Retinal pigment epithelial cell (primary cell): ENCODE results near the gene DIP2C.

Experiments
- DNase-seq: peaks from one replicate; pipeline ENCODE4 v3.0.0-alpha.2; 2010; ENCODE audit warnings: low read depth
- H3K4me3 ChIP-seq: 2 replicates; pipeline ENCODE4 v1.5.1; 2011; ENCODE audit warnings: mild to moderate bottlenecking, low read length, control low read depth, moderate library complexity
- CTCF ChIP-seq: conservative IDR thresholded peaks from 2 replicates; pipeline ENCODE4 v1.5.1; 2011; ENCODE audit warnings: low read depth, low read length, control low read depth, inconsistent platforms

DIP2C gene

DNA sequence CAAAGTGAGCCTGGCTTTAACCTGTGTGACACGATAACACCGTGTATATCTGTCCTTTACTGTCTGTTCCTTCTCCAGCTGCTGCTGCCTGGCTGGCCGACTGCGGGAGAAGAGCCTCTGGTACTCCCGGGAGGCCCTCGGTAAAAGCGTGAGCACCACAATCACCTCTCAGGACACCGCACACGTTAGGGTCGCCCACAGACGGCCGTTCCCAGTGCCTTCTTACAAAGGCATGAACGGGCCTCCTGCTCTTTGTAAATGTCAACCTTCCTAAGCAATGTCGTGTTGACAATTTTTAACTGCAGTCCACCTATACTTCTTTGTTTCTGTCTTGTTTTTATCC lies 177.6 kb downstream of the DIP2C start:
- no peak for DNase-seq
- no peak overlapping the region for H3K4me3 ChIP-seq
- no peak for TF ChIP-seq CTCF

- H3K4me3 ChIP-seq: no peak overlapping the region
Measured at GRCh38 chr10:511101-511848, 178.2 kb downstream of the DIP2C start.

DNA sequence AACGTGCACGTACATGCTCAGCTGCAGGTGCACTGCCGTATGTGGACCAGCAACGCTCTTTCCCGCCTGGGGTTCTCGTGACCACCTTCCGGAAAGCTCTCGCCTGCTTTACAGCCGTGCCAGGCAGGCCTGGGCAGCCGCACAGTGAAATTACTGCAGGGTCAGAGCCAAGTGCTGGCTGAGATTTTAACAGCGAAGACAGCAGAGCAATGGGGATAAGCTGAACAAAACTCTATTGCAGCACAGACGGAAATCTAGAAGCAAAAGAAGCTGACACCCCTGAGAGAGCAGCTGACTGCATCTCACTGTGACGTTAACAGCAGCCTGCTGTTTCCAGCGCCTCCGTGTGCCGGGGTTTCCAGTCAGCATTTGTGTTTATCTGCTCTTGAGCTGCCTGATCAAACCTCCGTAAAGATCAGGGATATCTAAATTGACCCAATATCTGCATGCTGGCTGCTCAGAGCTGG lies 179.0 kb downstream of the DIP2C start:
- TF ChIP-seq CTCF: no peak
- peak; percentile 39 for DNase-seq
- no peak overlapping the region for H3K4me3 ChIP-seq

More at GRCh38 chr10:511101-511848, 178.2 kb downstream of the DIP2C start:
- peak; percentile 87 for DNase-seq
- peak; percentile 99 for TF ChIP-seq CTCF

DNA sequence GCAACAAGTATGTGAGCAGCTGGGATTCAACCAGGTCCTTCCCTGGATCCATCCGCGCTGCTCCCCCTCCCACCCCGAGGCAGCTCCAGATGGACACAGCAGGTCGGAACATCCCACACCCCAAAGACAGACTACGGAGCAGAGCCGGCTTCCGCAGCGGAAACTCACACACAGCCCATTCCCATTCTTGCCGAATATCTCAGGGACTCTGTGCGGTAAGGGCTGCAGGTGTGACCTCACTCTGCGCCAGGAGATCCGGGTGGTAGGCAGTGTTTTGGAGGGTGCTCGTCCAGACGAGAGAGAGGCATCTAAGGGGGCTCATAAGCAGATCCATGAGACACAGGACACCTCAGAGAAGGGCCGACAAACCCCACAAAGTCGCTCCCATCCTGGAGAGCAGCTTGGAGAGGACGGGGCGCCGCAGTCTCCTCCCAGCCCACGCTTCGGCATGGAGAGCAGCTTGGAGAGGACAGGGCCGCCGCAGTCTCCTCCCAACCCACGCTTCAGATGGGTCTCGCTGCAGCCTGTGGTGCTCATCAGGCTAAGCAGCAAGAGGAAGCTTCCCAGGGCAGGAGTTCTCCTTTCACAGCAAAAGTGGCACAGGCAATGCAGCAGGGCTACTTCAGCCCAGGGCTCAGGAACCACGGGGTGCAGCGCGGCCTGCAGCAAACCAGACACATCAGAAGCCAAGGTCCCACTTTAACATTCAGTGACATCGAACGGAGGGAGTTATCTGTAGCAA lies 179.9 kb downstream of the DIP2C start:
- no peak overlapping the region for H3K4me3 ChIP-seq
- no peak for DNase-seq
- no peak for TF ChIP-seq CTCF

DNA sequence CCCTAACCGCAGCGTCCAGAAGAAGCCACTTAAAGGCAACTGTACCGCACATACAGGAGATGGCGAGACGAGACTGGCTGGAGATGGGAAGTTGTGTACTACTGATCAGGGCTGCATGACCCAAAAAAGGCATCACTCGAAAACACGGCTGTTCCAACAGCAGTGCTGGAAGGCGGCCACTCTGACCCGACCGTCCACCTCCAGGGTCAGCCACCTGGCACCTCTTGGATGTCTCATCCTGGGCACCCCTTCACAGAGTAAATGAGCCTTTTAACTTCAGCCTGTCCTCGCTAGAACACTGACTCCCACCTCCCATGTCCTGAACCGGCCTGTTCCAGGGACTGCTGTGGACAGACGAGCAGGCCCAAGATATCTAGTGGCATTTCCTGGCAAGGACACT lies 180.7 kb downstream of the DIP2C start:
- no peak for DNase-seq
- no peak for TF ChIP-seq CTCF
- no peak overlapping the region for H3K4me3 ChIP-seq

DNA sequence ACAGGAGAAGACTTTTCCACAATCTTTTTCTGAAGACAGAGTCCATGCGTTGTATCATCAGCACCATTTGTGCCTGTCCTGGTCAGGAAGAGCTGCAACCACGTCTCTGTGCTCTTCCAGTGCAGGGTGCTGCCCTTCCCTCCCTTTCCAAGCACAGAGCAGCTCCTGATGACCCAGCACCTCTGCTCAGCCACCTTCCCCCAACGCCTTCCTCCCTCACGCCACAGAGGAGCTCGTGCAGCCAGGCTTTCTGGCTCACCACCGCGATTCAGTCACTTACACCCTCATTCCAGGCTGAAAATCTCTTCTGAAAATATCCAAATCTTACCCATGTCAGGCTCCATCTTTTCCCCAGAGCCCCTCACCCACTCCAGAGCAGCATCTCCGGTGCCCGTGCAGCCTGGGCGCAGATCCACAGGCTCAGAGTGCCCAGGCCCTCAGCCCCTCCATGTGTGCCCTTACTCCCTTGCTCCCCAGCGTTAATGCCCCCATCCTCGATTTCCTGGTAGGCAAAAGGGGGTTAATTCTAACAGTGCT lies 181.5 kb downstream of the DIP2C start:
- no peak overlapping the region for H3K4me3 ChIP-seq
- DNase-seq: no peak
- no peak for TF ChIP-seq CTCF

GRCh38 chr10:507355-507699 lies 182.1 kb downstream of the DIP2C start:
- DNase-seq: no peak
- no peak for TF ChIP-seq CTCF
- no peak overlapping the region for H3K4me3 ChIP-seq
